Measurements from ENCODE around the gene EPHA8. TPM values are rescaled to one million over a fixed set of nuclear protein-coding genes. Genes with fewer than 3 reads are reported as not detected.

EPHA8 gene
- total RNA-seq, 1 donor from 2014 or later, result 0.24 TPM

DNA sequence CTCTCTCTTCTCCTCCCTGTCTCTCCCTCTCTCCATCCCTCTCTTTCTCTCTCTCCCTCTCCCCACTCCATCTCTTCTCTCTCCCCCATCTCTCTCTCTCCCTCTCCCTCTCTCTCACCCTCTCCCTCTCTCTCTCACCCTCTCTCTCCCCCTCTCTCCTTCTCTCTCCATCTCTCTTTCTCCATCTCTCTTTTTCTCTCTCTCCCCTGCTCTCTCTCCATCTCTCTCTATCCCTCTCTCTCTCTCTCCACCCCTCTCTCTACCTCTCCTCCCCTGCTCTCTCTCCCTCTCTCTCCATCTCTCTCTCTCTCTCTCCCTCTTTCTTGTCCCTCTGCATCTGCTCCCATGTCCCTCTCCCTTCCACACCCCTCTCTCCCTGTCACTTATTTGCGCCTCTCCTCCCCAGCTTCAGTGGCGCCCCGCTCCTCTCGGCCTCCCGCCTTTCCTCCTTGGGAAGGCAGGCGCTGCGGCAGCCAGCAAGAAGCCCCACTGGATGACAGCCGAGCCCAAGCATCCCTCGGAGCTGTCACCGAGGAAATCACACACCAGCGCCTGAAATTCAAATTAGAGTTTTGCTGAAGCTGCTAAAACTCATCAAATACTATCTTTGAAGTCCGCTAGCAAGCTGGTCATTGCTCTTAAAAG, 15.3 kb upstream of the EPHA8 start:
- Mint-ChIP-seq H3K27me3 (peaks cover 80% of the 10 kb centered on the region), H3K9me3 (ENCODE audit: low read depth) (no peaks in the 10 kb centered on the region), H3K4me1 (ENCODE audit: low read depth) (no peaks in the 10 kb centered on the region), H3K27ac (no peak overlapping the region), H3K4me3 (ENCODE audit: low read depth) (no peak overlapping the region), H3K36me3 (ENCODE audit: insufficient read depth) (no peaks in the 10 kb centered on the region)
- TF ChIP-seq, protein P1, sequence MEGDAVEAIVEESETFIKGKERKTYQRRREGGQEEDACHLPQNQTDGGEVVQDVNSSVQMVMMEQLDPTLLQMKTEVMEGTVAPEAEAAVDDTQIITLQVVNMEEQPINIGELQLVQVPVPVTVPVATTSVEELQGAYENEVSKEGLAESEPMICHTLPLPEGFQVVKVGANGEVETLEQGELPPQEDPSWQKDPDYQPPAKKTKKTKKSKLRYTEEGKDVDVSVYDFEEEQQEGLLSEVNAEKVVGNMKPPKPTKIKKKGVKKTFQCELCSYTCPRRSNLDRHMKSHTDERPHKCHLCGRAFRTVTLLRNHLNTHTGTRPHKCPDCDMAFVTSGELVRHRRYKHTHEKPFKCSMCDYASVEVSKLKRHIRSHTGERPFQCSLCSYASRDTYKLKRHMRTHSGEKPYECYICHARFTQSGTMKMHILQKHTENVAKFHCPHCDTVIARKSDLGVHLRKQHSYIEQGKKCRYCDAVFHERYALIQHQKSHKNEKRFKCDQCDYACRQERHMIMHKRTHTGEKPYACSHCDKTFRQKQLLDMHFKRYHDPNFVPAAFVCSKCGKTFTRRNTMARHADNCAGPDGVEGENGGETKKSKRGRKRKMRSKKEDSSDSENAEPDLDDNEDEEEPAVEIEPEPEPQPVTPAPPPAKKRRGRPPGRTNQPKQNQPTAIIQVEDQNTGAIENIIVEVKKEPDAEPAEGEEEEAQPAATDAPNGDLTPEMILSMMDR (IDR thresholded peaks at IDR 0.05; ENCODE audit: unreplicated experiment), result no peak
- DNase-seq (ENCODE audit: low spot score, unreplicated experiment), result no peak

DNA sequence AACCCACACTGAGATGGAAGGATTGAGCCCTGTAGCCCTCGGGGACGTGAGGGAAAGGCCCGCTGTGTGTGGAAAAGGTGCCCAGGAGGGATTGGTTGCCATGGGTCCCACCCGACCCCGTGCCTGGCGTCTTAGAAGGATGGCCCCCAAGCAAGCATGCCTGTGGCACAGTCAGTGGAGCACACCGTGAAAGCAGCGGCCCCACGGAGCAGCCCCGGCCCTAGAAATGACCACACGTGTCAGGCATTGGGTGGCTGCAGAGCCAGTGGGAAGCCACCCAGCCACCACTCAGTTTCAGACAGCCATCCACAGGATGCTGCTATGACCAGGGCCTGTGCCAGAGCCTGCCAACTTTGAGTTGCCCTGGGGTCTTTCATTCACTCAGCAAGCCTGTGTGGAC, 13.3 kb upstream of the EPHA8 start:
- TF ChIP-seq, protein P1 (IDR thresholded peaks at IDR 0.05; ENCODE audit: unreplicated experiment), result no peak
- H3K9me3 Mint-ChIP-seq (ENCODE audit: low read depth), result no peaks in the 10 kb centered on the region
- peaks cover 86% of the 10 kb centered on the region for H3K27me3 Mint-ChIP-seq
- H3K36me3 Mint-ChIP-seq (ENCODE audit: insufficient read depth), result no peaks in the 10 kb centered on the region
- DNase-seq (ENCODE audit: low spot score, unreplicated experiment), result no peak
- no peak overlapping the region for H3K4me3 Mint-ChIP-seq (ENCODE audit: low read depth)
- H3K27ac Mint-ChIP-seq, result no peak overlapping the region
- no peaks in the 10 kb centered on the region for H3K4me1 Mint-ChIP-seq (ENCODE audit: low read depth)

DNA sequence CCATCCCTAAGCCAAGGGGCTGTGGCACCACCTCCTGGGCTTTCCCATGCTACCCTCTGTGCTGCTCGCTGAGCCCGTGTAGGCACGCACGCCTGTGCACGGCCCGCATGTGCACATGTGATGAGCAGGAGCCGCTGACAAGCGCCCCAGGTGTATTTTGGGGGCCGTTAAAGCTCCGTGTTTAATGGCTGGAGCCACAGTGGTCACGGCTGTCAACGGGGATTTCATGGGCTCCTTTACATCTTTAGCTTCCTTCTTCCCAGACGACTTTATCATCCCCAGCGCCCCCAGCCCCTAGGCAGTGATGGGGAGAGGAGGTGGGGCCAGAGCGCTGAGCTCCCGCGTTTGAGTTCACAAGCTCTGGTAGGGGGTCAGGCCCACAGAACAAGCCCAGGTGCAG, 11.7 kb upstream of the EPHA8 start:
- TF ChIP-seq, protein P1 (IDR thresholded peaks at IDR 0.05; ENCODE audit: unreplicated experiment), result no peak
- Mint-ChIP-seq H3K4me1 (ENCODE audit: low read depth) (peaks cover 8% of the 10 kb centered on the region), H3K27ac (no peak overlapping the region), H3K9me3 (ENCODE audit: low read depth) (no peaks in the 10 kb centered on the region), H3K4me3 (ENCODE audit: low read depth) (no peak overlapping the region), H3K27me3 (peaks cover 75% of the 10 kb centered on the region), H3K36me3 (ENCODE audit: insufficient read depth) (no peaks in the 10 kb centered on the region)
- no peak for DNase-seq (ENCODE audit: low spot score, unreplicated experiment)

DNA sequence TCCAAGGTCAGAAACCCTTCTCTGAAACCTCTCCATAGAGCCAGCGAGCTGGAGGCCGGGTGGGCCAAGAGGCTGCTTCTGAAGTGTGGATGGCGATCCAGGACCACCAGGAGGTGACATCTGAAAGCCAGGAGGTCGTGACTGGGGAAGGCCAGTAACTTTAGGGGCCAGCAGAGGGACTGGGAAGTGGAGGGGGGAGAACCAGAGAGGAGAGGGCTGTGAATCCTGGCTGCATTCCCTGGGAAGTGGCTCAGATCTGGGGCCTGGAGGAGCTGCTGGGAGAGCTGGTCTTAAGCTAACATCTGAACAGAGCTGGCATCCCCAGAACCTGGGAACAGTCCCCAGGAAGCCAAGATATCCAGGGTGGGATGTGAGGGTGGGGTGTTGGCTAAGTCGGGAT, 11.3 kb upstream of the EPHA8 start:
- Mint-ChIP-seq H3K9me3 (ENCODE audit: low read depth) (no peaks in the 10 kb centered on the region), H3K27me3 (peaks cover 70% of the 10 kb centered on the region), H3K4me1 (ENCODE audit: low read depth) (peaks cover 12% of the 10 kb centered on the region), H3K4me3 (ENCODE audit: low read depth) (no peak overlapping the region), H3K36me3 (ENCODE audit: insufficient read depth) (no peaks in the 10 kb centered on the region), H3K27ac (no peak overlapping the region)
- TF ChIP-seq, protein P1 (IDR thresholded peaks at IDR 0.05; ENCODE audit: unreplicated experiment), result no peak
- no peak for DNase-seq (ENCODE audit: low spot score, unreplicated experiment)

DNA sequence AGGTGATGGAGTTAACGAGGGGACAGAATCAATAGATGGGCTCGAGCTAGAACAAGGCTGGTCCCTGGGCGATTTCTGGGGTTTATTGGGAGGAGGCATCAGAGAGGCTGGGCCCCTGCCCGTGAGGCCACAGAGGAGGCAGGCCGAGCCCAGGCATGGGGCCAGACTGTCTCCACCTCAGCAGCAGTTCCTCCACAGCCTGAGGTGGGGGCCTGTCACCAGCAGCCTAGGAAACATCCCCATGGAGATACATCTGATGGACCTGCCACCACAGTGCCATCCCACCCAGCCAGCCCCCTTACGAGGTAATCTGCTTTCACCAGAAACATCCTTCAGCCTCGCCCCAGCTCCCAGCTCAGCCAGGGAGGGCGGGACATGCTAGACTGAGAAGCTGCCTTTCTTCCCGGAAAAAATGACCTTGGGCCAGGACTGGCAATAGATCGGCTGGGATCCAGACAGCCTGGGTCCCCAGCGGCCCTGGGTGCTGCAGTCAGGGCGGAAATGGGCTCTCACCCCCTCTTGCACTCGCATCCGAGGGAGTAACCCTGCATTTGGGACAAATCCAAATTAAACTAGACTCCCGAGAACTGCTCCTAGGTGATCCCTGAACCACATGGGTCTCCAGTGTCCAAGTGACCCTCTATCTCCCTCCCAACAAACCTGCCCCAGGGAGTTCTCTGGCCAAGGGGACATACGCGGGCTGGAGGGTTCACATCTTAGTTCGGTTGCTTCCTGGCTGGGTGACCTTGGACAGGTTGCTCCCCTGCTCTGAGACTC, 10.0 kb upstream of the EPHA8 start:
- no peaks in the 10 kb centered on the region for H3K9me3 Mint-ChIP-seq (ENCODE audit: low read depth)
- H3K4me1 Mint-ChIP-seq (ENCODE audit: low read depth), result peaks cover 20% of the 10 kb centered on the region
- H3K27ac Mint-ChIP-seq, result no peak overlapping the region
- no peak for DNase-seq (ENCODE audit: low spot score, unreplicated experiment)
- H3K27me3 Mint-ChIP-seq, result peaks cover 58% of the 10 kb centered on the region
- H3K4me3 Mint-ChIP-seq (ENCODE audit: low read depth), result no peak overlapping the region
- no peaks in the 10 kb centered on the region for H3K36me3 Mint-ChIP-seq (ENCODE audit: insufficient read depth)
- TF ChIP-seq, protein P1 (IDR thresholded peaks at IDR 0.05; ENCODE audit: unreplicated experiment), result no peak
